CD4-positive, alpha-beta T cell (primary cell): ENCODE measurements around the gene MEAF6. TPM values are rescaled to one million over a fixed set of nuclear protein-coding genes. Genes with fewer than 3 reads are reported as not detected.

Source experiments
- ATAC-seq: fragments of 200-7000 bp; cut with Tn5 transposase; one replicate; pipeline ENCODE4 v1.10.0; 2022; ENCODE audit warnings: mild to moderate bottlenecking; ENCODE audit not compliant: poor library complexity
- CTCF ChIA-PET: fragments of 350-600 bp; sonication (Branson Sonifier 250); formaldehyde crosslinking; loops from one replicate; lab custom pipeline; 2021; ENCODE audit warnings: antibody characterized with exemption, inconsistent platforms; lab: Charles Lee
- POLR2A ChIA-PET: fragments of 350-600 bp; sonication (Branson Sonifier 250); formaldehyde crosslinking; loops from one replicate; lab custom pipeline; 2021; ENCODE audit warnings: antibody characterized with exemption, inconsistent platforms; lab: Charles Lee
- DNase-seq, 14 experiments: peaks; one replicate each; pipeline ENCODE4 v3.0.0-alpha.2; 2013 to 2020; ENCODE audit warnings: mixed read lengths in 2 of 14
- H3K27ac ChIP-seq, 2 donors: one replicate each; pipeline versions ENCODE4 v1.5.1 to v1.7.0; 2013; ENCODE audit warnings: low read length in 2 of 2, low read depth in 1 of 2, mild to moderate bottlenecking in 1 of 2
- H3K27me3 ChIP-seq, 2 experiments: 1 replicate in 1 of 2; 2 replicates in 1 of 2; pipeline versions ENCODE4 v1.6.1 to v1.7.0; 2013; ENCODE audit warnings: low read length in 2 of 2, control low read depth in 1 of 2, mild to moderate bottlenecking in 1 of 2, moderate library complexity in 1 of 2; ENCODE audit not compliant: insufficient read depth in 2 of 2, control insufficient read depth in 1 of 2
- H3K36me3 ChIP-seq: one replicate; pipeline ENCODE4 v1.6.1; 2013; ENCODE audit warnings: low read length, control low read depth; ENCODE audit not compliant: insufficient read depth
- H3K4me1 ChIP-seq: one replicate; pipeline ENCODE4 v1.6.1; 2013; ENCODE audit warnings: low read length, control low read depth; ENCODE audit not compliant: insufficient read depth
- H3K4me3 ChIP-seq: one replicate; pipeline ENCODE4 v1.5.1; 2013; ENCODE audit warnings: mild to moderate bottlenecking, low read length, moderate library complexity
- H3K9me3 ChIP-seq, 2 experiments: 1 replicate in 1 of 2; 2 replicates in 1 of 2; pipeline versions ENCODE4 v1.6.1 to v1.7.0; 2013; ENCODE audit warnings: low read length in 2 of 2, mild to moderate bottlenecking in 2 of 2, control low read depth in 1 of 2, moderate library complexity in 1 of 2; ENCODE audit not compliant: control insufficient read depth in 1 of 2, insufficient read depth in 1 of 2
- H3K27ac Mint-ChIP-seq: one replicate; pipeline ENCODE4 v1.8.0; 2020; ENCODE audit warnings: mixed read lengths
- H3K27me3 Mint-ChIP-seq: one replicate; pipeline ENCODE4 v1.8.0; 2021; ENCODE audit warnings: mixed read lengths
- H3K36me3 Mint-ChIP-seq: one replicate; pipeline ENCODE4 v1.8.0; 2021; ENCODE audit warnings: low read depth, mixed read lengths
- H3K4me1 Mint-ChIP-seq: one replicate; pipeline ENCODE4 v1.8.0; 2021; ENCODE audit warnings: low read depth, mixed read lengths
- H3K4me3 Mint-ChIP-seq: one replicate; pipeline ENCODE4 v1.8.0; 2020; ENCODE audit warnings: mild to moderate bottlenecking, mixed read lengths
- H3K9me3 Mint-ChIP-seq: one replicate; pipeline ENCODE4 v1.8.0; 2020; ENCODE audit warnings: mixed read lengths
- CTCF ChIP-seq: fragments of 200-600 bp; IDR thresholded peaks from one replicate; pipeline ENCODE4 v1.8.0; 2022; ENCODE audit warnings: antibody characterized with exemption, mild to moderate bottlenecking
- intact Hi-C, 2 experiments: fragments of 100-400 bp; cut with DNase I in 1 of 2; cut with micrococcal nuclease in 1 of 2; formaldehyde crosslinking; loops; one replicate each; pipeline versions ENCODE4 v1.15.1 to v1.9.0; 2023 to 2025; cut with DNase I, micrococcal nuclease
- total RNA-seq, 174 experiments: library from RNA in 2 of 174; stranded (reverse) in 2 of 174; gene quantifications; one replicate each; pipeline ENCODE4 v1.2.3 and lab custom pipeline; 2021 to 2026

The MEAF6 gene
- total RNA-seq, 2 experiments from 2014 or later = 39.0 to 41.5 TPM

GRCh38 chr1:37487619-37487984 is 27.0 kb downstream of the MEAF6 start:
- peaks cover 58% of the 10 kb centered on the region for H3K36me3 ChIP-seq
- ChIA-PET CTCF (interaction anchor here (0.6 to 7.2 kb wide), 20 partner anchors 9 to 372 kb away, joined by 3 to 120 read pairs (median 6); partner anchors contain the start of genes MEAF6, MTF1 and ZC3H12A), POLR2A (interaction anchor here (0.8 to 7.8 kb wide), 8 partner anchors 13 to 194 kb away, joined by 3 to 136 read pairs (median 7); partner anchors contain the start of genes MEAF6 and ZC3H12A)
- Mint-ChIP-seq H3K9me3 (no peaks in the 10 kb centered on the region), H3K4me3 (no peak overlapping the region), H3K4me1 (peaks cover 18% of the 10 kb centered on the region), H3K27me3 (no peaks in the 10 kb centered on the region), H3K27ac (peak overlapping the region; percentile 84), H3K36me3 (peaks cover 64% of the 10 kb centered on the region)
- peaks cover 18% of the 10 kb centered on the region for H3K4me1 ChIP-seq
- DNase-seq (no peak), ATAC-seq (no peak)
- no peak overlapping the region for H3K4me3 ChIP-seq
- peak overlapping the region in 1 of 2 donors; percentile 14 for H3K27ac ChIP-seq
- H3K9me3 ChIP-seq = no peaks in the 10 kb centered on the region
- intact Hi-C loops = loop anchor here (1.0 to 2.0 kb wide), 3 partner anchors 32 to 195 kb away; no protein-coding TSS in a partner anchor
- TF ChIP-seq CTCF = peak; percentile 57
- H3K27me3 ChIP-seq = no peaks in the 10 kb centered on the region

GRCh38 chr1:37486680-37487618 is 27.6 kb downstream of the MEAF6 start:
- peak; percentile 62 to 89 (median 76) for DNase-seq
- POLR2A ChIA-PET = interaction anchor here (0.8 to 7.8 kb wide), 9 partner anchors 12 to 195 kb away, joined by 3 to 136 read pairs (median 7); partner anchors contain the start of genes MEAF6 and ZC3H12A
- Mint-ChIP-seq H3K36me3 (peaks cover 64% of the 10 kb centered on the region), H3K27me3 (no peaks in the 10 kb centered on the region), H3K4me3 (no peak overlapping the region), H3K9me3 (no peaks in the 10 kb centered on the region), H3K27ac (peak overlapping the region; percentile 84), H3K4me1 (peaks cover 24% of the 10 kb centered on the region)
- no peaks in the 10 kb centered on the region for H3K27me3 ChIP-seq
- no peaks in the 10 kb centered on the region for H3K9me3 ChIP-seq
- peak overlapping the region; percentile 14 to 15 for H3K27ac ChIP-seq
- peak; percentile 98 for TF ChIP-seq CTCF
- intact Hi-C loops = loop anchor here (1.0 to 2.0 kb wide), 3 partner anchors 32 to 195 kb away; no protein-coding TSS in a partner anchor
- no peak overlapping the region for H3K4me3 ChIP-seq
- peaks cover 59% of the 10 kb centered on the region for H3K36me3 ChIP-seq
- CTCF ChIA-PET = interaction anchor here (0.6 to 7.2 kb wide), 20 partner anchors 9 to 373 kb away, joined by 3 to 120 read pairs (median 6); partner anchors contain the start of genes MEAF6, MTF1 and ZC3H12A
- peaks cover 22% of the 10 kb centered on the region for H3K4me1 ChIP-seq
- peak; percentile 75 for ATAC-seq

- Mint-ChIP-seq H3K27ac (peak overlapping the region; percentile 84), H3K4me1 (peaks cover 24% of the 10 kb centered on the region), H3K4me3 (no peak overlapping the region), H3K36me3 (peaks cover 71% of the 10 kb centered on the region), H3K9me3 (no peaks in the 10 kb centered on the region), H3K27me3 (no peaks in the 10 kb centered on the region)
- H3K27ac ChIP-seq = peak overlapping the region; percentile 15 to 56
- no peaks in the 10 kb centered on the region for H3K9me3 ChIP-seq
- DNase-seq (peak in 1 of 14 experiments; percentile 24), ATAC-seq (no peak)
- POLR2A ChIA-PET = interaction anchor here (1.2 to 7.8 kb wide), 6 partner anchors 11 to 204 kb away, joined by 3 to 136 read pairs (median 7); partner anchors contain the start of genes MEAF6 and ZC3H12A
- intact Hi-C loops = loop anchor here in 1 of 2 experiments (2.0 kb wide), 1 partner anchor 61 kb away; no protein-coding TSS in a partner anchor
- CTCF ChIA-PET = interaction anchor here (1.0 to 7.2 kb wide), 4 partner anchors 8 to 30 kb away, joined by 3 to 120 read pairs (median 60); partner anchors contain the start of gene ZC3H12A
- no peak overlapping the region for H3K4me3 ChIP-seq
- no peak for TF ChIP-seq CTCF
- peaks cover 65% of the 10 kb centered on the region for H3K36me3 ChIP-seq
- peaks cover 30% of the 10 kb centered on the region for H3K4me1 ChIP-seq
- no peaks in the 10 kb centered on the region for H3K27me3 ChIP-seq
Measured at GRCh38 chr1:37485902-37486679, 28.5 kb downstream of the MEAF6 start.
